Amygdala (tissue), 56 donors: ENCODE measurements around the gene POPDC3.
"Not testable (repeated sequence)": the region's sequence is repeated elsewhere in the genome, so short reads cannot be mapped to it uniquely, and the experiment has no call there.

ENCODE experiments used
- DNase-seq, 56 donors: peaks; one replicate each; lab custom pipeline; 2025; lab: John Stamatoyannopoulos, UW

The POPDC3 gene

GRCh38 chr6:105199711-105200110, 19.9 kb upstream of the POPDC3 start:
- no peak for DNase-seq

GRCh38 chr6:105196076-105196475, 16.3 kb upstream of the POPDC3 start:
- DNase-seq = no peak

- no peak for DNase-seq
These were observed 14.8 kb upstream of the POPDC3 start for GRCh38 chr6:105194591-105194990.

- no peak for DNase-seq
These were observed 14.3 kb upstream of the POPDC3 start for GRCh38 chr6:105194106-105194505.

GRCh38 chr6:105193647-105194046, 13.8 kb upstream of the POPDC3 start:
- DNase-seq = no peak

GRCh38 chr6:105192707-105193465, 13.1 kb upstream of the POPDC3 start:
- no peak for DNase-seq

DNA sequence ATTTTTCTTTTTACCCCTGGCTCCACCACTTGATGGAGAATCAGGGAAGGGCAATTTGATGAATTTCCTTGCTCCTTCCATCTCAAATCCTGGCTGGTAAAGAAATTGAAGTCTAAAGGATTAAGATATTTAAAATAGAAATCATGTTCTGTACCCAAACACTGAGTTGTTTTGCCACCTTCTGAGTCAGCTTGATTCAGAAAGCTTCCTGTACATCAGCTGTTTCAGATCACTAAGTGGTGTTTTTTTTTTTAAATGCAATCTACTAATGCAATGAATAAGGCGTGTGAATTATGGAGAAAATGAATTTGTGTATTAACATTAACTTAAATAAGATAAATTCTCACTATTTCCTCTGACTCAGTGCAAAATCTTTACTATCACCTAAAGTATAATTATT, 11.5 kb upstream of the POPDC3 start:
- DNase-seq = no peak

- no peak for DNase-seq
These were observed 9.4 kb upstream of the POPDC3 start for GRCh38 chr6:105189026-105189820.

- no peak for DNase-seq
These were observed 8.4 kb upstream of the POPDC3 start for GRCh38 chr6:105188251-105188650.

GRCh38 chr6:105186576-105186975, 6.8 kb upstream of the POPDC3 start:
- no peak for DNase-seq

DNA sequence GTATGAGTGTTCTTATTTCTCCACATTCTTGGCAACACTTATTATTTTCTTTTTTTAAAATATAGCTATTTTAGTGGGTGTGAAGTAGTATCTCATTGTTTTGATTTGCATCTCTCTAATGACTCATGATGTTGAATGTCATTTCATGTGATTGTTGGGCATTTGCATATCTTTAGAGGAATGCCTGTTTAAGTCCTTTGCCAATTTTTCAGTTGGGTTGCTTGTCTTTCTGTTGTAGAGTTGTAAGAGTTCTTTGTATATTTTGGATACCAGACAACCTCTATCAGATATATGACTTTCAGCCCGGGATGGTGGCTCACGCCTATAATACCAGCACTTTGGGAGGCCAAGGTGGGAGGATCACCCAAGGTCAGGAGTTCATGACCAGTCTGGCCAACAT, 5.1 kb upstream of the POPDC3 start:
- DNase-seq = no peak

DNA sequence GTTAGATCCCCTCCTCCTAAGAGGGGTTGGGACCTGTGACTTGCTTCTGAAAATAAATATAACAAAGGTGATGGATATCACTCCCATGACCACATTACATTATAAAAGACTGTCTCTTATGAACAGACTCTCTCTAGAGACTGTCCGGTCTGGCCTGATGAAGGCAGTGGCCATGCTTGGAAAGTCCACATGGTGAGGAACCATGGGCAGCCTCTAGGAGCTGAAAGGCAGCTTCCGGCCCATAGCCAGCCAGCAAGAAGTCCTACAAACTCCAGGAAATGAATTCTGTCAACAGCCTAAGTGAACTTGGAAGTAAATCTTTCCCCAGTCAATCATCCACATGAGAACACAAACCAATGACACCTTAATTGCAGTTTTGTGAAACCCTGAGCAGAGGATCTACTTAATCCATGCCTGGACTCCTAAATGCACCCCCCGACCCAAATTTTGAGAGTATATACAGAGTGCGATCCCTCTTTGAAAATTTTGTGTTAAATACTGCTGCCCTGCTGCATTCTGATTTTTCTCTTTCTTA, 2.2 kb upstream of the POPDC3 start:
- DNase-seq = no peak

- no peak for DNase-seq
These were observed 1.2 kb downstream of the POPDC3 start for GRCh38 chr6:105178636-105179035.

- DNase-seq = no peak
These were observed 1.7 kb downstream of the POPDC3 start for GRCh38 chr6:105178110-105178509.

- no peak for DNase-seq
These were observed 2.3 kb downstream of the POPDC3 start for GRCh38 chr6:105177556-105177955.

- no peak for DNase-seq
These were observed 5.3 kb downstream of the POPDC3 start for GRCh38 chr6:105174512-105174911.

DNA sequence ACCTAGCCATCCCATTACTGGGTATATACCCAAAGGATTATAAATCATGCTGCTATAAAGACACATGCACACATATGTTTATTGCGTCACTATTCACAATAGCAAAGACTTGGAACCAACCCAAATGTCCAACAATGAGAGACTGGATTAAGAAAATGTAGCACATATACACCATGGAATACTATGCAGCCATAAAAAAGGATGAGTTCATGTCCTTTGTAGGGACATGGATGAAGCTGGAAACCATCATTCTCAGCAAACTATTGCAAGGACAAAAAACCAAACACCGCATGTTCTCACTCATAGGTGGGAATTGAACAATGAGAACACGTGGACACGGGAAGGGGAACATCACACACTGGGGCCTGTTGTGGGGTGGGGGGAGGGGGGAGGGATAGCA, 7.3 kb downstream of the POPDC3 start:
- DNase-seq = not testable (repeated sequence)

- DNase-seq = no peak
These were observed 9.8 kb downstream of the POPDC3 start for GRCh38 chr6:105170059-105170458.

- no peak for DNase-seq
These were observed 11.9 kb downstream of the POPDC3 start for GRCh38 chr6:105167914-105168313.

DNA sequence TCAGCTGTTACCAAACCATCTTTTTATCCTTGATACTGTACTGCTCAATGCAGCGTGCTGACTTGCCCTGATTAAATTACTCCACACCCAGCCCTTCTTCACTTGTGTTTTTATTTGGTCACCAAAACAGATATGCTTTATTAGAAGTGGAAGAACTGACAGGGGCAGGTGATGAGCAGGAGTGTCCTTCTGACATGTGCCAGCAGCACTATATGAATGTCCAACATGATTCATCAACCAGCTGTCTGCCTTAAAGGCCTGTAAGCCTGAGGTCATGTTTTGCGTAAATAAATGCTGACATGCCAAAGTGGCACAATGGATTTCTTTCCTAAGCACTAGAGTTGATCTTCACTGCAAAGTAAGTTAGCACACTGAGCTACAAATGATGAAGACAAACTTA, 15.4 kb downstream of the POPDC3 start:
- DNase-seq = peak in 3 of 56 donors; percentile 1 to 22 (median 13)

GRCh38 chr6:105163183-105163582, 16.6 kb downstream of the POPDC3 start:
- no peak for DNase-seq

- DNase-seq = no peak
These were observed 17.4 kb downstream of the POPDC3 start for GRCh38 chr6:105162377-105162776.
